Cardiac muscle cell (in vitro differentiated cells and primary cell): ENCODE results near the gene PTPN12. TPM values are rescaled to one million over a fixed set of nuclear protein-coding genes. Genes with fewer than 3 reads are reported as not detected.

Source experiments
- DNase-seq, 2 donors: peaks; one replicate each; pipeline versions ENCODE4 v3.0.0 to v3.0.0-alpha.2; 2010 to 2017; ENCODE audit warnings: low read depth in 1 of 2, low spot score in 1 of 2
- H3K27ac ChIP-seq: fragments of 200-600 bp; sonication (generic); 2 replicates; pipeline ENCODE4 v1.5.1; 2016
- H3K27me3 ChIP-seq: fragments of 200-600 bp; sonication (generic); 2 replicates; pipeline ENCODE4 v1.6.0; 2016; ENCODE audit warnings: control low read depth
- H3K36me3 ChIP-seq: fragments of 200-600 bp; sonication (generic); 2 replicates; pipeline ENCODE4 v1.5.1; 2016; ENCODE audit warnings: control low read depth
- H3K4me1 ChIP-seq: fragments of 200-600 bp; sonication (generic); 2 replicates; pipeline ENCODE4 v1.8.1; 2017; ENCODE audit warnings: low read depth, mild to moderate bottlenecking, mixed run types
- H3K4me3 ChIP-seq: fragments of 200-600 bp; sonication (generic); 2 replicates; pipeline ENCODE4 v1.5.1; 2016; ENCODE audit warnings: mild to moderate bottlenecking
- H3K9me3 ChIP-seq: fragments of 200-600 bp; sonication (generic); 2 replicates; pipeline ENCODE4 v1.5.1; 2017; ENCODE audit warnings: low read depth, mild to moderate bottlenecking, control low read depth
- CTCF ChIP-seq: IDR thresholded peaks from 2 replicates; pipeline ENCODE4 v1.5.1; 2012; ENCODE audit warnings: low read depth, mild to moderate bottlenecking, low read length
- polyA plus RNA-seq: library from polyadenylated mRNA; unstranded; fragments of >200 nt; fragmentation: Nextera tagmentation; extraction: Ambion mirVana; gene quantifications from 2 replicates; pipeline ENCODE4 v1.2.1, GENCODE V29; 2016
- total RNA-seq: library from RNA; depleted of rRNA; stranded (reverse); fragments of >200 nt; gene quantifications from 2 replicates; pipeline ENCODE4 v1.2.3, GENCODE V29; 2016

PTPN12 gene
- total and polyA plus RNA-seq, 2 experiments from 2014 or later: 13.4 to 19.3 TPM

- peak overlapping the region; percentile 16 for H3K27ac ChIP-seq
- no peaks in the 10 kb centered on the region for H3K9me3 ChIP-seq
- DNase-seq: no peak
Measured at GRCh38 chr7:77664715-77665114, 127.6 kb downstream of the PTPN12 start.

GRCh38 chr7:77665161-77665560, 128.1 kb downstream of the PTPN12 start:
- no peak for DNase-seq
- H3K9me3 ChIP-seq: no peaks in the 10 kb centered on the region
- H3K36me3 ChIP-seq: no peaks in the 10 kb centered on the region
- no peaks in the 10 kb centered on the region for H3K4me1 ChIP-seq
- H3K27ac ChIP-seq: peak overlapping the region; percentile 16
- H3K4me3 ChIP-seq: no peak overlapping the region
- no peaks in the 10 kb centered on the region for H3K27me3 ChIP-seq
- TF ChIP-seq CTCF: no peak

More at GRCh38 chr7:77664715-77665114, 127.6 kb downstream of the PTPN12 start:
- Histone ChIP-seq H3K36me3 (no peaks in the 10 kb centered on the region), H3K4me1 (no peaks in the 10 kb centered on the region), H3K27me3 (no peaks in the 10 kb centered on the region), H3K4me3 (no peak overlapping the region)
- no peak for TF ChIP-seq CTCF

GRCh38 chr7:77667459-77668086, 130.5 kb downstream of the PTPN12 start:
- no peak for DNase-seq
- Histone ChIP-seq H3K9me3 (no peaks in the 10 kb centered on the region), H3K36me3 (no peaks in the 10 kb centered on the region), H3K4me3 (no peak overlapping the region), H3K27ac (no peak overlapping the region), H3K27me3 (no peaks in the 10 kb centered on the region), H3K4me1 (no peaks in the 10 kb centered on the region)
- no peak for TF ChIP-seq CTCF

GRCh38 chr7:77674878-77675277, 137.8 kb downstream of the PTPN12 start:
- H3K4me3 ChIP-seq: no peak overlapping the region
- no peaks in the 10 kb centered on the region for H3K36me3 ChIP-seq
- TF ChIP-seq CTCF: no peak
- H3K4me1 ChIP-seq: no peaks in the 10 kb centered on the region
- H3K9me3 ChIP-seq: no peaks in the 10 kb centered on the region
- H3K27ac ChIP-seq: no peak overlapping the region
- H3K27me3 ChIP-seq: no peaks in the 10 kb centered on the region
- peak in 1 of 2 donors; percentile 45 for DNase-seq

GRCh38 chr7:77679608-77680007, 142.5 kb downstream of the PTPN12 start:
- Histone ChIP-seq H3K27ac (no peak overlapping the region), H3K36me3 (peaks cover 13% of the 10 kb centered on the region), H3K9me3 (no peaks in the 10 kb centered on the region), H3K4me1 (no peaks in the 10 kb centered on the region), H3K27me3 (no peaks in the 10 kb centered on the region), H3K4me3 (no peak overlapping the region)
- DNase-seq: no peak
- no peak for TF ChIP-seq CTCF

- Histone ChIP-seq H3K4me3 (no peak overlapping the region), H3K27ac (no peak overlapping the region), H3K36me3 (peaks cover 14% of the 10 kb centered on the region), H3K27me3 (no peaks in the 10 kb centered on the region), H3K4me1 (no peaks in the 10 kb centered on the region), H3K9me3 (no peaks in the 10 kb centered on the region)
- TF ChIP-seq CTCF: no peak
- DNase-seq: no peak
Measured at GRCh38 chr7:77680266-77680665, 143.2 kb downstream of the PTPN12 start.
